Measurements from ENCODE around the gene SEC14L1.

The SEC14L1 gene

DNA sequence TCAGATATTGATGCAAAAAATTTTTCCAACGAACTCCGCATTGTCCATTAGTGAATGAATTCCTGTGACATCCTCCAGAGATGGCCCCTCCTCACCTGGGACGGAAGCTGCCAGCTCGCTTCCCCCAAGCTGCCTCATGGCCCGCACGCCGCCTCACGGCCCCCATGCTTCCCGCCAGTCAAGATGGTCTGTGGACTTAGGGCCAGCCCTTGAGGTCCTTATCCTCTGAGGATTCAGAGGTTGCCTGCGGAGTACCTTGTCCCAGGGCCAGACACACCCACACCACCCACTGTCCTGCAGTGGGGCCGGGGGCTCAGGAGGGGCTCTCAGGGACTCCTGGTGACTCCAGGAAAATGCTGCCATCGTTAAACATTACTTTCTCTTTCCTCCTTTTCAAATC, 73.6 kb downstream of the SEC14L1 start:
- H3K27me3 ChIP-seq (ENCODE audit: control insufficient read depth, insufficient read depth, low read length) = no peaks in the 10 kb centered on the region
- H3K4me3 ChIP-seq (ENCODE audit: low read depth, low read length) = no peak overlapping the region
- H3K4me1 ChIP-seq = no peaks in the 10 kb centered on the region
- H3K27ac ChIP-seq = no peak overlapping the region
- TF ChIP-seq, protein P1, sequence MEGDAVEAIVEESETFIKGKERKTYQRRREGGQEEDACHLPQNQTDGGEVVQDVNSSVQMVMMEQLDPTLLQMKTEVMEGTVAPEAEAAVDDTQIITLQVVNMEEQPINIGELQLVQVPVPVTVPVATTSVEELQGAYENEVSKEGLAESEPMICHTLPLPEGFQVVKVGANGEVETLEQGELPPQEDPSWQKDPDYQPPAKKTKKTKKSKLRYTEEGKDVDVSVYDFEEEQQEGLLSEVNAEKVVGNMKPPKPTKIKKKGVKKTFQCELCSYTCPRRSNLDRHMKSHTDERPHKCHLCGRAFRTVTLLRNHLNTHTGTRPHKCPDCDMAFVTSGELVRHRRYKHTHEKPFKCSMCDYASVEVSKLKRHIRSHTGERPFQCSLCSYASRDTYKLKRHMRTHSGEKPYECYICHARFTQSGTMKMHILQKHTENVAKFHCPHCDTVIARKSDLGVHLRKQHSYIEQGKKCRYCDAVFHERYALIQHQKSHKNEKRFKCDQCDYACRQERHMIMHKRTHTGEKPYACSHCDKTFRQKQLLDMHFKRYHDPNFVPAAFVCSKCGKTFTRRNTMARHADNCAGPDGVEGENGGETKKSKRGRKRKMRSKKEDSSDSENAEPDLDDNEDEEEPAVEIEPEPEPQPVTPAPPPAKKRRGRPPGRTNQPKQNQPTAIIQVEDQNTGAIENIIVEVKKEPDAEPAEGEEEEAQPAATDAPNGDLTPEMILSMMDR (IDR thresholded peaks at IDR 0.05) = no peak
- peaks cover 2% of the 10 kb centered on the region for H3K79me2 ChIP-seq
- no peak overlapping the region for H3K9ac ChIP-seq
- no peaks in the 10 kb centered on the region for H3K9me3 ChIP-seq (ENCODE audit: control insufficient read depth, low read length)
- no peaks in the 10 kb centered on the region for H3K36me3 ChIP-seq (ENCODE audit: control insufficient read depth, insufficient read depth, low read length)
- no peak overlapping the region for H2AFZ ChIP-seq
- H3K4me2 ChIP-seq (ENCODE audit: low read length) = no peak overlapping the region

DNA sequence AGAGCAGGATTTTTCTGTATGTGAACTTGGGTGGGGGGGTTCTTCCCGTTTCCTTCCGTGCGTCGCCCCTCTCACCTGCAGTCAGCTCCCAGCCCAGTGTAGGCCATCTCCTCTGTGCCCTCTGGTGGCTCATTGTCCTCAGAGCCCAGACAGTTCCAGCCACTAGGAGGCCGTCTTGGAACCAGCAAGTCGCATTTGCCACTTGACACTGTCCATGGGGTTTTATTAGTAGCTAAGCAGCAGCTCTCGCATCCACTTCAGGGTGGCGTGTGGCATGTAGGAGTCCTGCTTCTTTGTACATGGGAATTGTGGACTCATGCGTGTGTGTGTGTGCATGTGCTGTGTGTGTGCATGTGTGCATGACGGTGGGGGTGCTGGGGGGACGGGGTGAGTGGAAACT, 74.0 kb downstream of the SEC14L1 start:
- Histone ChIP-seq H3K27me3 (ENCODE audit: control insufficient read depth, insufficient read depth, low read length) (no peaks in the 10 kb centered on the region), H3K4me2 (ENCODE audit: low read length) (no peak overlapping the region), H3K9me3 (ENCODE audit: control insufficient read depth, low read length) (no peaks in the 10 kb centered on the region), H2AFZ (no peak overlapping the region), H3K79me2 (peaks cover 2% of the 10 kb centered on the region), H3K36me3 (ENCODE audit: control insufficient read depth, insufficient read depth, low read length) (no peaks in the 10 kb centered on the region), H3K4me1 (no peaks in the 10 kb centered on the region), H3K27ac (no peak overlapping the region), H3K4me3 (ENCODE audit: low read depth, low read length) (no peak overlapping the region), H3K9ac (no peak overlapping the region)
- TF ChIP-seq, protein P1 (IDR thresholded peaks at IDR 0.05) = peak; percentile 68

DNA sequence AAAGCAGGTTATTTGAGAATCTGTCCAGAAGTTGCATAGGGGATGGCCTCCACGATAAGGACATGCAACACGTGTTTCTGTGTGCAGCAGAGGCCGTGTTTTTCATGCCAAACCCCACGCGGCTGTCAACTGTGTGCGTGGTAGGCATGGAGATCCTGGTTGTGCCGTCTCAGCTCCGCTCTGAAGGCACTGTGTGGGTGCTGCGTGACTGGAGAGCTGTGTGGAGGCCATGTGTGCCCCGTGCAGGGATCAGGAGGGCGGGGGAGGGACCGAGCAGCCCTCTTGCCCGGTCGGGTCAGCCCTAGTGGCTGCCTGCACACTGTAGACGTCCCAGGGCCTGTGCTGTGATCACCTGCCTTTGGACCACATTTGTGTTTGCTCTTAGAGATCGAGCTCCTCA, 74.5 kb downstream of the SEC14L1 start:
- peaks cover 2% of the 10 kb centered on the region for H3K79me2 ChIP-seq
- TF ChIP-seq, protein P1 (IDR thresholded peaks at IDR 0.05) = no peak
- H3K9ac ChIP-seq = no peak overlapping the region
- no peak overlapping the region for H3K27ac ChIP-seq
- no peak overlapping the region for H2AFZ ChIP-seq
- no peaks in the 10 kb centered on the region for H3K27me3 ChIP-seq (ENCODE audit: control insufficient read depth, insufficient read depth, low read length)
- H3K9me3 ChIP-seq (ENCODE audit: control insufficient read depth, low read length) = no peaks in the 10 kb centered on the region
- H3K4me3 ChIP-seq (ENCODE audit: low read depth, low read length) = no peak overlapping the region
- no peaks in the 10 kb centered on the region for H3K36me3 ChIP-seq (ENCODE audit: control insufficient read depth, insufficient read depth, low read length)
- no peak overlapping the region for H3K4me2 ChIP-seq (ENCODE audit: low read length)
- H3K4me1 ChIP-seq = no peaks in the 10 kb centered on the region

DNA sequence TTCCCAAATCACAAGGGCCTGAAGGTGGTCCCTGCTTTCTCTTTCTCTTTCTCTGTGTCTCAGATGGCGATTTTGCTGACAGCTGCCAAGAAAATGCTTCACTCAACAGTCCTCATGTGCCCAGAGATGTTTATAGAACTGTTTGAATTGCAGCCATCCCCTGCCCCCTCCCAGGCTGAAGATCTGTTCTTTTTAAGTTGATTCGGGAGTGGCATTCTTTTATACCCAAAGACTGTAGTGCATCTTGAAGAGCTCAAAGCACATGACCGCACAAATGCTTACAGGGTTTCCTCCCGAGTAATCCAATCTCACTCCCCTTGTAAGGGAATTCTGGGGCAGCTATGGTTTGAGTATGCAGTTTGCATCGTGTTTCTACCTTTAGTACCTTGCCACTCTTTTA, 75.7 kb downstream of the SEC14L1 start:
- no peak overlapping the region for H3K9ac ChIP-seq
- no peak overlapping the region for H2AFZ ChIP-seq
- H3K27ac ChIP-seq = no peak overlapping the region
- no peaks in the 10 kb centered on the region for H3K9me3 ChIP-seq (ENCODE audit: control insufficient read depth, low read length)
- H3K4me2 ChIP-seq (ENCODE audit: low read length) = no peak overlapping the region
- no peaks in the 10 kb centered on the region for H3K4me1 ChIP-seq
- H3K27me3 ChIP-seq (ENCODE audit: control insufficient read depth, insufficient read depth, low read length) = no peaks in the 10 kb centered on the region
- TF ChIP-seq, protein P1 (IDR thresholded peaks at IDR 0.05) = no peak
- H3K4me3 ChIP-seq (ENCODE audit: low read depth, low read length) = no peak overlapping the region
- H3K36me3 ChIP-seq (ENCODE audit: control insufficient read depth, insufficient read depth, low read length) = no peaks in the 10 kb centered on the region
- peaks cover 2% of the 10 kb centered on the region for H3K79me2 ChIP-seq

DNA sequence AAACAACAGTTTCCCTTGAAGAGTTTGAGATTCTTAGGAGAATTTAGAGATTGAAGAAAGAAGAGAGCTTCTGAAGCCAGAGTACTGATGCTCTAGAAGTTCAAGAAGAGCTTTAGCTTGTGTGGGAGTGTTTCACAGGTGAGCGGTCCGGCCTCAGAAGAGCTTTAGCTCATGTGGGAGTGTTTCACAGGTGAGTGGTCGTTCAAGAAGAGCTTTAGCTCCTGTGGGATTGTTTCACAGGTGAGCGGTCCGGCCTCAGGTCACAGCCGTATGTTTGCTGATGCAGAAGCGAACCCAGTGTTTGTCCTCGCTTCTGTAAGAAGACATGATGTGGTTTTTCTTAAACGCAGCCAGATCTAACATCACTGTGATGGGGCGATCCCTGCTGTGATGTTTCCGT, 76.4 kb downstream of the SEC14L1 start:
- Histone ChIP-seq H2AFZ (no peak overlapping the region), H3K4me3 (ENCODE audit: low read depth, low read length) (no peak overlapping the region), H3K79me2 (peaks cover 2% of the 10 kb centered on the region), H3K9me3 (ENCODE audit: control insufficient read depth, low read length) (no peaks in the 10 kb centered on the region), H3K27ac (no peak overlapping the region), H3K4me2 (ENCODE audit: low read length) (no peak overlapping the region), H3K9ac (no peak overlapping the region), H3K36me3 (ENCODE audit: control insufficient read depth, insufficient read depth, low read length) (no peaks in the 10 kb centered on the region), H3K27me3 (ENCODE audit: control insufficient read depth, insufficient read depth, low read length) (no peaks in the 10 kb centered on the region), H3K4me1 (no peaks in the 10 kb centered on the region)
- TF ChIP-seq, protein P1 (IDR thresholded peaks at IDR 0.05) = no peak

Data from parathyroid adenoma (tissue), 2 donors.